Stromal cell of bone marrow (primary cell): Measurements from ENCODE around the gene ESYT3.
"Not testable (repeated sequence)": the region's sequence is repeated elsewhere in the genome, so short reads cannot be mapped to it uniquely, and the experiment has no call there.

Experiments
- DNase-seq: peaks from one replicate; pipeline ENCODE4 v3.0.0-alpha.2; 2012; ENCODE audit warnings: low read depth

ESYT3 gene

GRCh38 chr3:138443091-138443490 lies 8.7 kb downstream of the ESYT3 start:
- no peak for DNase-seq

- DNase-seq, result no peak
These were observed 9.4 kb downstream of the ESYT3 start for GRCh38 chr3:138443521-138444503.

- no peak for DNase-seq
These were observed 10.8 kb downstream of the ESYT3 start for GRCh38 chr3:138445236-138445635.

GRCh38 chr3:138445654-138446053 lies 11.2 kb downstream of the ESYT3 start:
- DNase-seq, result no peak

GRCh38 chr3:138448631-138449030 lies 14.2 kb downstream of the ESYT3 start:
- no peak for DNase-seq

GRCh38 chr3:138449490-138449889 lies 15.1 kb downstream of the ESYT3 start:
- no peak for DNase-seq

- no peak for DNase-seq
These were observed 15.8 kb downstream of the ESYT3 start for GRCh38 chr3:138450181-138450580.

- no peak for DNase-seq
These were observed 16.4 kb downstream of the ESYT3 start for GRCh38 chr3:138450704-138451424.

- DNase-seq, result no peak
These were observed 17.3 kb downstream of the ESYT3 start for GRCh38 chr3:138451595-138452162.

- DNase-seq, result no peak
These were observed 18.0 kb downstream of the ESYT3 start for GRCh38 chr3:138452436-138452835.

GRCh38 chr3:138453940-138454339 lies 19.5 kb downstream of the ESYT3 start:
- not testable (repeated sequence) for DNase-seq

GRCh38 chr3:138455801-138456716 lies 21.6 kb downstream of the ESYT3 start:
- DNase-seq, result no peak

- DNase-seq, result no peak
These were observed 22.8 kb downstream of the ESYT3 start for GRCh38 chr3:138456961-138457862.

GRCh38 chr3:138457863-138458735 lies 23.7 kb downstream of the ESYT3 start:
- no peak for DNase-seq

GRCh38 chr3:138458774-138459499 lies 24.5 kb downstream of the ESYT3 start:
- DNase-seq, result no peak

- DNase-seq, result no peak
These were observed 25.5 kb downstream of the ESYT3 start for GRCh38 chr3:138459619-138460535.

- DNase-seq, result no peak
These were observed 26.3 kb downstream of the ESYT3 start for GRCh38 chr3:138460536-138461205.
